NCI-H510A treated with DMSO at 0.1 percent for 48 hours (cell line): Measurements from ENCODE around the gene BIN1.

Experiments used
- DNase-seq: peaks from one replicate; lab custom pipeline; 2025; lab: John Stamatoyannopoulos, UW

Gene BIN1

GRCh38 chr2:127057371-127058245, 49.3 kb downstream of the BIN1 start:
- DNase-seq: no peak

DNA sequence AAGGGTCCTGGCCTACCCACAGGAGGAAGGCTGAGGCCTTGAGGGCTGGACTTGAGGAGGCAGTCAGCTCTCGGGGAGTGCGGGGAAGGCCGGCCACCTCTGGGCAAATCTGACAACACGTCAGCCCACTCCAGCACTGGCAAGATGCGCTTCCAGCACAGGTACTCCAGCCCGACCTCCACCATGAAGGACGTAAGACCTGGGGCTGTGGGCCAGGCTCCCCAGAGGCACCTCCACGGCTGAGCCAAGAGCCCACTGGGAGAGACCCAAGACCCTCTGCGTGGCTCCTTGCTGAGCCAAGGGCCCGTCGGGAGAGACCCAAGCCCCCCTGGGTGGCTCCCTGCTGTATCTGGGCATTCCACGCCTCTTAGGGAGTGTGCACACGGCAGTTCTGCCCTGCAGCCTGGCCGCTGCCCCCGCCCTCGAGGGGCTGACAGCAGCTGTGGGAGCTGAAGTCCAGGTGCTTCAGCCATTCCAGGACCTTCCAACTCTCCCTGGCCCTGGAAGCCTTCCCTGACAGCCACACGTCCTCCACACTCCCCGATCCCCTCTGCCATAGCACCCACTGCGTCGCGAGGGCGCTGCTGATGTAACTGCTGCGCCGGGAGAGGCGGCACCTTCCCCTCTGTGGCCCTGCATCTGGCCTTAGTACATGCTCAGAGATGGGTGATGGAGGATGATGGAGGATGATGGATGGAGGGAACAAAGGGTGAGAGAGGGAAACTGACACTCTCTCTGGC, 50.2 kb downstream of the BIN1 start:
- no peak for DNase-seq

DNA sequence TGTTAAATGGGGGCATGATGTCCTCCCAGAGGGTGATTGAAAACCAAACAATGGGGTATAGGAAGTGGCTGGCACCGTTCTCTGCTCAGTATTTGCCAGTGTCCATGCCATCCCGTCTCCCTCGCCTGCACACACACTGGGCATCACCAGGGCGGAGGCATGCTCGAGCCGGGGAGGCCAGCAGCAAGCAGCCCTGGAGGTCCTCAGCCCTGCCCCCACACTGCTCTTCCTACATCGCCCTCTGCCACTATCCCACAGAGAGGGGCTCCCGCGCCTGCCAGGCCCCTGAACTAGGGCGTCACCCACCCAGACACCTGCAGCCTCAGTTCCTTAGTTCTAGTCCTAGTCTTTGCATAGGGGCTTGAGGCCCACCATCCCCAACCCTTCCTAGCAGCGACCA, 50.9 kb downstream of the BIN1 start:
- no peak for DNase-seq

DNA sequence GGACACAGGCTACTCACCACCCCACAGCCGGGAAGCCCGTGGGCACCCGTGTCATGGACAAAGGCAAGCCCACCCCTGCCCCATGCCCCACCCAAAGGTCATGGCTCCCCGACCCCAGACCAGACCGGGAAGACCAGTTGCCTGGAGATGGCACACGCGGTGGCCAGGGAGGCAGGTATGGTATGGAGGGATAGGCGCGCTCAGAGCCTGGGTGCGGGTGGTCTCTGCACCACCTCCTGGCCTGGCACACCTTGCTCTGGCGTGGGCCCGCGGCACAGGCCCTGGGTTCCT, 51.2 kb downstream of the BIN1 start:
- no peak for DNase-seq

GRCh38 chr2:127054996-127055785, 51.8 kb downstream of the BIN1 start:
- DNase-seq: no peak

- no peak for DNase-seq
These were observed 52.4 kb downstream of the BIN1 start for GRCh38 chr2:127054604-127054930.

DNA sequence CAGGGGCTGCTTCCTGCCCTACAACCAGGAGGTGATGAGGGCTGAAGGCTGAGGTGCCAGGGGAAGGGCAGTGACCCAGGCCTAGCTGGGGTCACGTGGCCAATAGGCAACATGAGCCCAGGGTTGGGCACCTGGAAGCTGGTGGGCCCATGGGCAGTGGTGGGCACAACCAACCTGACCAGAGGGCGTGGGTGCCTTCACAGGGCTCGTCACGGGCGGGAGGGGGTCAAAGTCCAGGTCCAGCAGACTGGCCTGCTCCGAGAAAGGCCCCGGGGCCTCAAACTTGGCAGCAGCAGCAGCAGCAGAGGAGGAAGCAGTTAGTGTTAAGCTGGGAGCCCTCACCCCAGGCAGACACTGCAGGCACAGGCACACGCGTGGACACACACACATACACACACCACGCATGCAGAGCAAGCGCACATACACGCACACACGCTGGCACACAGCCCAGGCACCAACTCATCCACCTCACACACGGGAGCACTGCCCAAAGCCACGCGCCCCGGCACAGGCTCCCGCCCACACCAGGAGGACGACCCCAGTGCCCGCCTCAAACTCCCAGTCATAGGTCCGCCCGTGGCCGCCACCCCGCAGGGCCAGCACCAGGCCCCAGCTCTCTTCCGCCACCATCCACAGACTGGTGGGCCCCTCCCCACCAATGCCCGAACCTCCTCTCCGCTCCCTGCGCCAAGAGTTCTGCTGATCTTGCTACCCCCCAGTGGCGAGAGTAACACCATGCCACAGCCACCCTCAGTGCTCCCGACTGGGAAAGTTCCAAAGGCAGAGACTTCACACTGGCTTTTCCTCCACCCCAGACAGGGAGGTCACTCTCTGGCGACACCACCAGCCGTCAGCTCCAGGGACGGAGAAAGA, 53.0 kb downstream of the BIN1 start:
- no peak for DNase-seq

GRCh38 chr2:127052771-127053691, 53.9 kb downstream of the BIN1 start:
- DNase-seq: peak; percentile 55

DNA sequence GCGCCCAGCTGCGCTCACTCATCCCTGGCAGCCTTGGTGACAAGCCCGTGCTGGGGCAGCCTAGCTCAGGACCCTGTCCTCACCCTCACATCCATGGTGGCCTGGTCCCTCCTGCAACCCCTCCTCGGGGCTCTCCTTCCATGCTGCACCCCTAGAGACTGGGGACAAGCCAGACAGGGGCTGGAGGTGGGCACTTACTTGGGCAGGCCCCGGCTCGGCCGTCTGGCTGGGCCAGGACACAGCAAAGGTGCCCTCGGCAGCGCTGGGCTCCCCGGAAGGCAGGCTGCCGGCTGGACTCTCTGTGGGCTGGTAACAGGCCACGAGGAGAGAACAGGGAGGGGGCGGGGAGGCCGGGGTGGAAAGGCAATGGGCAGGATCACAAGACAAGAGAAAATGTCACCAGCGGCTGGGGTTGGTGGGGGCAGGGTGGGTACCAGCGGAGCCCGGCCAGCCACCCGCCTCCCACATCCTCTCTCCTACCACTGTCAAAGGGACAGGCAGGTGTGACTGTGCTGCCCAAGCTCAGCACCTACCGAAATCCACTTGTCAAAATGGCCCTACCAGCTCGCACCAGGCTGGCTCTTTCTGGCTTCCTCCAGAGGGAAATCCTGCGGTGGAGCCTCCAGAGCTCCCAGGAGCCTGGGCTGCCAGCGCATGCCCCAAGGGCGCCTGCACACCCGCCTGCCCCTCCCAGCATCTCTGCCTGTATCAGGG, 54.7 kb downstream of the BIN1 start:
- no peak for DNase-seq

- no peak for DNase-seq
These were observed 55.6 kb downstream of the BIN1 start for GRCh38 chr2:127051116-127052056.

DNA sequence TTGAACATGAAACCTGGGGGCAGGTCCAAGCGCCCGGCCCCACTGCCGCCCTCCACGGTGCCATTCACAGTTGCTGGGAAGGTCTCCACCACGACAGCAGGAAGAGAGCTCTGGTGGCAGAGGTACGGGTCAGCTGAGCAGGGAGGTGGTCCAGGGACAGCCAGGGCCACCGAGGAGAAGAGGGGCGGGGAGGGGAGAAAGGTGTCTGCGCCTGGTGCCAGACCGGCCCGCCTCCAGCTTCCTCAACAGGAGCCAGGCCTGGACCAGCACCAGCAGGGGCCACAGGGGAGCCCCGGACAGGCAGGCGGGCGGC, 56.2 kb downstream of the BIN1 start:
- no peak for DNase-seq

DNA sequence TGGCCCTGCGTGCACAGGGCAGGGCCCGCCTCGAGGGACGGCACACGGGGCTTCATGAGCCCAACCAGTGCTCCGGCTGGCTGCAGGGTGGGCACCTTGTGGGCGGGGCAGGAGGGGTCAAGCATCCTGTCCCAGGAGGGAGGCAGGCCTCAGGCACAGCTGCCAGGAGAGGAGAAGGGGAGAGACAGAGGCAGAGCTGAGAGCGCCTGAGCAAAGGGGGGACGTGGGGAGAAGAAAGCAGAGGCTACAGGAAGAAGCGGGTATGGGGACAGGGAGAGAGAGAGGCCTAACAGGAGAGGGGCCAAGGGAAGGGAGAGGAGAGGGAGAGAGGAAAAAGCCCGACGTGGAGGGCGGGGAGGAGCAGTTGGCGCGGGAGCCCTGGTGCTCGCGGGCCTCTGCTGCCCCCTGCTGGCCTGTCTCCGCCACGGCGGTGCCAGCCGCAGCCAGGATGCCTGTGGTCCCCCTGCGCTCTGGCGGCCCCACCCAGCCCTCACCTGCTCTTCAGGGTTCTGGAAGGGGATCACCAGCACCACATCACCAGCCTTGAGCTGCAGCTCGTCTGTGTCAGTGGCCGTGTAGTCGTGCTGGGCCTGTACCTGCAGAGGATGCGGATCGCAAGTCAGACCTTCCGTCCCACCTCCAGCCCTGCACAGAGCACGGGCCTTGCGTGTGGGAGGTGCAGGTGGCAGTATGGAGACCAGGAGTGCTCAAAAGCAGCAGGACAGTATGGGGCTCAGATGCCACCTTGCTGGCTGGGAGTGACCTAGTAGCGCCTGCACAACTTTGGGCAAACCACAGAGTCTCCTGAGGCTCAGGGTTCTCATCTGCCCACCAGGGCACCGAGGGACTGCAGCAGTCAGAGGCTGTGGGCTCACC, 56.8 kb downstream of the BIN1 start:
- peak; percentile 51 for DNase-seq

DNA sequence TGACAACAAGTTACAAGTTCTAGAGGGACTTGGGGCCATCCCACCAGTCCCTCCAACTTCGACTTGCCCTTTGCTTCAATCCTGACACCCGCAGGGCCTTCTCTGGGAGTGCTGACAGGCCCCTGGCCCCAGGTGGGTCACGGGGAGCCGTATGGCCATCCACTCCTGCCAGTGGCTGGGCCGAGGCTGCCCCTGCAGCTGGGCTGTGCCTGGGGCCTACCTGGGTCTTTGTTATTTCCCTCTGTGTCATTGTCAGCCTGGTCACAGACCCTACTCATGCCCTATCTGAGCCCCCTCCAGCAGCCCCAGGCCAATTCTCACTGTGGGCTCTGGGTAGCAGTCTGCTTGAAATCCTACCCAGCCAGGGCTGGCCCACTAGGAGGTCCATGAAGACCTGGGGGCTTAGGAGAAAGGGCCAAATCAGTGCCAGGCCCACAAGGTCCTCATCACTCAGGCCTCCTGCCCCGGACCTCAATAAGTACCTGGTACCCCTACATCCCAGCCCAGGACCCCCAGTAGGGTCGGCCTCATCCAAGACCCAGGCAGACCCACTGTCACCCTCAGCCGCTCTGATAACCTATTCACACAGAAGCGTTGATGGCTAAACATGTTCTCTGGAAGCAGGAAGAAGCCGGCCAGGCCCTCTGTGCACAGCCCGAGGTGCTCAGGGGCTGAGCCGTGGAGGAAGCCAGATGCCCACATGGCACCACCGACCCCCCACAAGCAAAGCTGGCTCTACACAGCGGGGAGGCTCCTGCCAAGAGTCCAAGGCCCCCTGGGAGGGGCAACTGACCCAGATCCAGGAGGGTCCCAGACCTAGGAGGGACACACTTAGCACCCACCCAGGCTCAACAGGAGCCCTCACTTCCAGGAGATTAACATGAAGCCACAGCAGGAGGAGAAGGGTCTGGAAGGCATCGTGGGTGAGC, 57.7 kb downstream of the BIN1 start:
- DNase-seq: no peak

DNA sequence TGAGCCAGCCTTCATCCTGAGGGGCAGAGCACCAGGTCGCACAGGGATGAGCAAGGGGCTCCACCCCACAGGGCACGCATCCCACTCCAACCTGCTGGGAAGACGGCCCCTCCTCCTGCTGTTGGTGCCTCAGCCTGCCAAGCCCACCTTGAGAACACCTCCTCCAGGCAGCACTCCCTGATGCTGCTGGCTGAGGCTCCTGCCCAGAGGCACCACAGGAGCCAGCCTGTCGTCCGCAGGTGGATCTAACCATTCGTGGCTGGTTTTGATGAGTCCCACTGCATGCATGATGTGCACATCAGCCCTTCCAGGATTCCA, 58.4 kb downstream of the BIN1 start:
- DNase-seq: no peak

DNA sequence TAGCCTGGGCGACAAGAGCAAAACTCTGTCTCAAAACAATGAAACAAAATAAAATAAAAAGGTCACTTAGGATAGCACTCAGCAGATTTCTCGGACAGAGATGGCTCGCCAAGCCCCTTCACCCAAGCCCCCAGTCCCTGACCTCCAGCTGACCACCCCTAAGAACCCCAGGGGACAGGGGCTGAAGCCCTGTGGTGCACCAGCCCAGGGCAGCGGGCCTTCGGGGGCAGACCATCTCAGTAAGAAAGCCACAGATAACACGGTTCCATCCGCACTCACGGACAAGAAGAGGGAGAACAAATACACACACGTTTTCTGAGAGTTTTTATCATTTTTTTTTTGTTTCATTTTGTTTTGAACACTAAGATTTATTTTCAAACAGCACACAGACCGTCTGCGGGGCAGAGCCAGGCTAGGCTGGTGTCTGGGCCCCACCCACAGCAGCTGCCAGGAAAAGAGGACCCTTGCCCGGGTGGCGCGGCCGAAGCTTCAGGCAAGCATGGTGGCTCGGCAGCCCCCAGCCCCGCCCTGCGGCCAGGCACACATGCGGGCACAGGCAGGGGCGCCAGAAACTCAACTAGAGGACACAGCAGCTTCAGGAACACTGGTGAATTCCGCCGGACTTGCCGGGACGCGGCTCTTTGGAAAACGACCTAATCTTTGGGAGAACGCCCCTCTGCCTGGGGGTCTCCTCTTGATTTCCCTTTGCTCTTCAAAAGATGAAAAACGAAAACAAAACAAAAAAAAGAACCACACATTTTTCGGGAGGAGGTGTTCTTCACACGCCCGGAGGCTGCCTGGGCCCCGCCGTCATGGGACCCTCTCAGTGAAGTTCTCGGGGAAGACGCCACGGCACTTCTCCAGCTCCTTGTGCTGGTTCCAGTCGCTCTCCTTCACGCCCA, 59.0 kb downstream of the BIN1 start:
- DNase-seq: no peak

DNA sequence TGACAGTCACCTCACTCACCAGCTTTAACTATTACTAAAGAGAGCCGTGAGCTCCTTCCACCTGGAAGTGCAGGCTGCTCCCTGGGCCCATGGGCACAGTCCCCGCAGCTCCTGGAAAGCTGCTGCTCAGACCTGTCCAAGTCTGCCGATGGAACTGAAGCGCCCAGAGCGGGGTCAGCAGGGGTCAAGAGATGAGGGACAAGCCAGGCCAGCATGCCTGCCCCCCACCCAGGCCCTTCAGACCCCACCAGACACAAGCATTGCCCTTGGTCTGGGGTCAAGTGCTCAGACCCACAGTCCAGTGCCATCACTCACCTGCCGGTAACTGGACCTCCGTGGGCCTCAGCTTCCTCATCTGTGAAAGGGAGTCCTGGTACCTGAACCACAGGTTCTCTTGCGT, 59.9 kb downstream of the BIN1 start:
- DNase-seq: no peak
